Osteoblast (primary cell): Measurements from ENCODE around the gene NDRG3. TPM values are rescaled to one million over a fixed set of nuclear protein-coding genes. Genes with fewer than 3 reads are reported as not detected.

Experiments used
- DNase-seq: peaks from one replicate; pipeline ENCODE4 v3.0.0; 2011; ENCODE audit warnings: low spot score, mixed read lengths; ENCODE audit not compliant: insufficient read length; ENCODE audit errors: missing footprints
- H2AFZ ChIP-seq: 2 replicates; pipeline ENCODE4 v1.6.0; 2011; ENCODE audit warnings: mild to moderate bottlenecking, low read length
- H3K27ac ChIP-seq: 2 replicates; pipeline ENCODE4 v1.5.1; 2011; ENCODE audit warnings: mild to moderate bottlenecking, low read depth, low read length, moderate library complexity
- H3K27me3 ChIP-seq: 2 replicates; pipeline ENCODE4 v1.6.0; 2012; ENCODE audit warnings: mild to moderate bottlenecking, control low read depth, inconsistent platforms, low read length, moderate library complexity; ENCODE audit not compliant: insufficient read depth
- H3K36me3 ChIP-seq: 2 replicates; pipeline ENCODE4 v1.5.1; 2011; ENCODE audit warnings: mild to moderate bottlenecking, low read length, control low read depth, moderate library complexity; ENCODE audit not compliant: insufficient read depth
- H3K4me1 ChIP-seq: 2 replicates; pipeline ENCODE4 v1.5.1; 2011; ENCODE audit warnings: mild to moderate bottlenecking, low read length, control low read depth, moderate library complexity; ENCODE audit not compliant: insufficient read depth
- H3K4me2 ChIP-seq: 2 replicates; pipeline ENCODE4 v1.6.0; 2011; ENCODE audit warnings: mild to moderate bottlenecking, low read length; ENCODE audit not compliant: insufficient read depth
- H3K4me3 ChIP-seq: fragments of 200-600 bp; sonication (generic); 3 replicates; pipeline ENCODE4 v1.5.1; 2012; ENCODE audit warnings: mild to moderate bottlenecking, low read length, inconsistent platforms; ENCODE audit not compliant: insufficient read depth
- H3K79me2 ChIP-seq: 2 replicates; pipeline ENCODE4 v1.6.0; 2012; ENCODE audit warnings: mild to moderate bottlenecking, low read length, control low read depth, inconsistent platforms; ENCODE audit not compliant: insufficient read depth
- H3K9me3 ChIP-seq: 2 replicates; pipeline ENCODE4 v1.5.1; 2011; ENCODE audit warnings: low read depth, low read length, control low read depth
- H4K20me1 ChIP-seq: 2 replicates; pipeline ENCODE4 v1.6.0; 2012; ENCODE audit warnings: mild to moderate bottlenecking, low read length, control low read depth; ENCODE audit not compliant: insufficient read depth
- total RNA-seq: library from RNA; depleted of rRNA; stranded (reverse); fragments of >200 nt; gene quantifications from 2 replicates; pipeline ENCODE4 v1.2.3, GENCODE V29; 2012
- TF ChIP-seq, protein P1 (sequence below): IDR thresholded peaks from 2 replicates; pipeline ENCODE4 v1.5.1; 2011; ENCODE audit warnings: mild to moderate bottlenecking, low read depth, low read length, moderate library complexity; ENCODE audit errors: extremely low read depth

The NDRG3 gene
- total RNA-seq, 1 donor: 26.4 TPM

DNA sequence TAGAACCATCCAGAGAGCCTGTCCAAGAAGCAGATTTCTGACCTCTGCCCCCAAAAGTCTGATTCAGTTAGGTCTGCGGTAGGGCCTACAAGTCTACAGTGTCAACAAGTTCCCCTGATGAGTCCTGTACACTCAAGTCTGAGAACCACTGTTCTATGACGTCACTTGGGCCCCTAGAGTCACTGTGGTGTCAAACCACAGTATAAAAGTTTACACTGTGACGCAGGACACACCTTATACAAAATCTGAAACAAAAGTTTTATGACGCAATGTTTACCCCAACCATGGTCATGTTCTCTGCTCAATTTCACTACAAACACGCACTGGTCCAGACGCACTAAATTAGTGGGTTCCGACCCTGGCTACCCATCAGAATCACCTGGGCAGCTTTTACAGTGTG is 117.8 kb downstream of the NDRG3 start:
- DNase-seq: no peak
- Histone ChIP-seq H3K9me3 (no peaks in the 10 kb centered on the region), H4K20me1 (no peaks in the 10 kb centered on the region), H3K79me2 (no peaks in the 10 kb centered on the region), H3K36me3 (no peaks in the 10 kb centered on the region), H3K4me1 (no peaks in the 10 kb centered on the region), H3K4me3 (no peak overlapping the region), H3K27me3 (no peaks in the 10 kb centered on the region), H3K4me2 (no peak overlapping the region), H2AFZ (no peak overlapping the region), H3K27ac (no peak overlapping the region)
- TF ChIP-seq, protein P1, sequence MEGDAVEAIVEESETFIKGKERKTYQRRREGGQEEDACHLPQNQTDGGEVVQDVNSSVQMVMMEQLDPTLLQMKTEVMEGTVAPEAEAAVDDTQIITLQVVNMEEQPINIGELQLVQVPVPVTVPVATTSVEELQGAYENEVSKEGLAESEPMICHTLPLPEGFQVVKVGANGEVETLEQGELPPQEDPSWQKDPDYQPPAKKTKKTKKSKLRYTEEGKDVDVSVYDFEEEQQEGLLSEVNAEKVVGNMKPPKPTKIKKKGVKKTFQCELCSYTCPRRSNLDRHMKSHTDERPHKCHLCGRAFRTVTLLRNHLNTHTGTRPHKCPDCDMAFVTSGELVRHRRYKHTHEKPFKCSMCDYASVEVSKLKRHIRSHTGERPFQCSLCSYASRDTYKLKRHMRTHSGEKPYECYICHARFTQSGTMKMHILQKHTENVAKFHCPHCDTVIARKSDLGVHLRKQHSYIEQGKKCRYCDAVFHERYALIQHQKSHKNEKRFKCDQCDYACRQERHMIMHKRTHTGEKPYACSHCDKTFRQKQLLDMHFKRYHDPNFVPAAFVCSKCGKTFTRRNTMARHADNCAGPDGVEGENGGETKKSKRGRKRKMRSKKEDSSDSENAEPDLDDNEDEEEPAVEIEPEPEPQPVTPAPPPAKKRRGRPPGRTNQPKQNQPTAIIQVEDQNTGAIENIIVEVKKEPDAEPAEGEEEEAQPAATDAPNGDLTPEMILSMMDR: no peak

DNA sequence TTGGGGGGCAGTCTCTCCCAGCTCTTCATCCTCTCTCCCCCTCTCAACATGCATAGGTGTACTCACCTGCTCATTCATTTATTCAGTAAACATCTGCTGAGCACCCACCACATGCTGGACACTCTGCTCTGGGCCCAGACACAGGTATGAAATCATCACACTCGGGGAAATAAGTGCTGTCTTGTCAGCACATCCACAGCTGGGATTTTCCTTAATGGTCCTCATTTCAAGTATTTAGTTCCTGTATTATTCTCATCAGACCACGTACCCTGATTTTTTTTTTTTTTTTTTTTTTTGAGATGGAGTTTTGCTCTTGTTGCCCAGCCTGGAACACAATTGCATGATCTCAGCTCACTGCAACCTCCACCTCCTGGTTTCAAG is 121.0 kb downstream of the NDRG3 start:
- TF ChIP-seq, protein P1: no peak
- no peak for DNase-seq
- Histone ChIP-seq H3K4me2 (no peak overlapping the region), H3K4me3 (no peak overlapping the region), H3K9me3 (no peaks in the 10 kb centered on the region), H3K79me2 (no peaks in the 10 kb centered on the region), H4K20me1 (no peaks in the 10 kb centered on the region), H3K27ac (no peak overlapping the region), H3K27me3 (no peaks in the 10 kb centered on the region), H3K36me3 (no peaks in the 10 kb centered on the region), H3K4me1 (no peaks in the 10 kb centered on the region), H2AFZ (no peak overlapping the region)

DNA sequence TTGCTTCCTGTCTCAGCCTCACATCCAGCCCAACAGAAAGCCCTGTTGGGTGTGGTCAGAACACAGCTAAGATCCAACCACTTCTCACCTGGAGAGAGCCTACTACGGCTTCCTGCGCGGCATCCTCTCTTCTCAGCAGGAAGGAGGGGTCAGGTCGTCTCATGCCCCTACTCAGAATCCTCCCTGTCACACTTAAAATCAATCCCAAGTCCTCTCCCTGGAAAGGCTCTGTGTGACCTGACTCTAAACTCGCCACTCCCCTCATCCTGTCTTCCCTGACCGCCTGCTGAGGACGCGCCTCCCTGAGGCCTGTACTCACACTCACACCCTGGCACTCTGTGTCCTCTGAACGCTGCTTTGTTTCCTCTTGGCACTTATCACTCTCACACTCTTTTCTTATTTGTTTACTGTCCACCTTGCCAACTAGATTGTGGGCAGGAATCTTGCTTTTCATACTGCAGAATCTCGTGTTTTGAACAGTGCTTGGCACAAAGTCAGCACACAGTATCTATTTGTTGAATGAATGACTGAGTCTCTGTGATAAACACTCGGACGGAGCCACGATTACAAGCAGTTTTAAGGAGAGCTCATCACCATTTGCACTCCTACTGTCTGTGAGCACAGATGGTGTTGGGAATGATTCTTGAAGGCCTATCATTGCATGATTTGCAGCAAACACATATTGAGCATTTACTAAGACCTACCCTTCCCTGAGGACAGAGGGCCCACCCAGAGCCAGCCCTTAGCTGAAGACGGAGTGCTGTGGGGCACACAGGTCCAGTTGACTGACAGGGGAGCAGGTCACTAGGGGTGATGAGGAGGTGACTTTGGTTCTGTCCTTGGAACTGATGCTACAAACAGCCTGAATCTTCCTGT is 121.6 kb downstream of the NDRG3 start:
- Histone ChIP-seq H3K4me3 (no peak overlapping the region), H4K20me1 (no peaks in the 10 kb centered on the region), H3K27ac (no peak overlapping the region), H3K4me2 (no peak overlapping the region), H3K79me2 (no peaks in the 10 kb centered on the region), H2AFZ (no peak overlapping the region), H3K4me1 (no peaks in the 10 kb centered on the region), H3K27me3 (no peaks in the 10 kb centered on the region), H3K9me3 (no peaks in the 10 kb centered on the region), H3K36me3 (no peaks in the 10 kb centered on the region)
- TF ChIP-seq, protein P1: no peak
- DNase-seq: no peak

DNA sequence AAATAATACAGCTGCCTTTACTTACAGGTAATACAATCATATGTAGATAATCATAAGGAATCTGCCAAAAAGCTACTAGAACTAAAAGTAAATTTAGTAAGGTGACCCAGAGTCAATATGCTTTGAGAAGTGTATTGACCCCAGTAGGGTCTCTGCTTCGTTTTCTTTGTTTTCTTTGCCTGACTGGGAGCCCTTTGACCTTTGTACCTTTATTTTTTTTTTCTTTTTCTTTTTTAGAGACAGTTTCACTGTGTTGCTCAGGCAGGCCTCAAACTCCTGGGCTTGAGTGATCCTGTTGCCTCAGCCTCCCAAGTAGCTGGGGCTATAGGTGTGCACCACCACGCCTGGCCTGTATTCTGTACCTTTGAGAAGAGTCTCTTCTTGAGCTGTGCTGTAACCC is 122.4 kb downstream of the NDRG3 start:
- Histone ChIP-seq H3K79me2 (no peaks in the 10 kb centered on the region), H3K4me2 (no peak overlapping the region), H3K4me1 (no peaks in the 10 kb centered on the region), H3K4me3 (no peak overlapping the region), H4K20me1 (no peaks in the 10 kb centered on the region), H3K9me3 (no peaks in the 10 kb centered on the region), H3K27ac (no peak overlapping the region), H3K27me3 (no peaks in the 10 kb centered on the region), H2AFZ (no peak overlapping the region), H3K36me3 (no peaks in the 10 kb centered on the region)
- TF ChIP-seq, protein P1: no peak
- DNase-seq: no peak
